CD14-positive monocyte (primary cell): Measurements from ENCODE around the gene TMEM255A. TPM values are rescaled to one million over a fixed set of nuclear protein-coding genes. Genes with fewer than 3 reads are reported as not detected.

Experiments
- DNase-seq, 3 donors: peaks; one replicate each; pipeline ENCODE4 v3.0.0-alpha.2; 2011 to 2022
- H2AFZ ChIP-seq: 2 replicates; pipeline ENCODE4 v1.6.0; 2012; ENCODE audit warnings: mild to moderate bottlenecking, low read depth, low read length, inconsistent platforms; ENCODE audit not compliant: insufficient read depth, poor library complexity, severe bottlenecking
- H3K27ac ChIP-seq, 2 donors: 1 replicate in 1 of 2; 2 replicates in 1 of 2; pipeline ENCODE4 v1.5.1; 2012 to 2013; ENCODE audit warnings: low read length in 2 of 2, control low read depth in 1 of 2, inconsistent platforms in 1 of 2, low read depth in 1 of 2, mild to moderate bottlenecking in 1 of 2
- H3K27me3 ChIP-seq, 2 donors: one replicate each; pipeline versions ENCODE4 v1.6.0 to v1.6.1; 2011 to 2013; ENCODE audit warnings: low read length in 2 of 2; ENCODE audit not compliant: control insufficient read depth in 2 of 2, insufficient read depth in 2 of 2
- H3K36me3 ChIP-seq, 2 donors: replicated peaks in 1 of 2; 1 replicate in 1 of 2; 2 replicates in 1 of 2; pipeline versions ENCODE4 v1.5.1 to v1.6.1; 2012 to 2013; ENCODE audit warnings: low read length in 2 of 2, control low read depth in 1 of 2, inconsistent platforms in 1 of 2, mild to moderate bottlenecking in 1 of 2; ENCODE audit not compliant: insufficient read depth in 2 of 2, control insufficient read depth in 1 of 2
- H3K4me1 ChIP-seq, 2 donors: 1 replicate in 1 of 2; 2 replicates in 1 of 2; pipeline versions ENCODE4 v1.5.1 to v1.6.1; 2012 to 2013; ENCODE audit warnings: low read length in 2 of 2, control low read depth in 1 of 2, inconsistent platforms in 1 of 2, mild to moderate bottlenecking in 1 of 2, moderate library complexity in 1 of 2; ENCODE audit not compliant: insufficient read depth in 2 of 2, control insufficient read depth in 1 of 2
- H3K4me2 ChIP-seq: replicated peaks from 2 replicates; pipeline ENCODE3; 2012; ENCODE audit warnings: low read length, moderate library complexity, mild to moderate bottlenecking; ENCODE audit not compliant: poor library complexity, severe bottlenecking; ENCODE audit errors: extremely low read depth
- H3K4me3 ChIP-seq, 3 experiments: fragments of 200-600 bp in 1 of 3; sonication (generic) in 1 of 3; replicated peaks in 1 of 3; 1 replicate in 2 of 3; 2 replicates in 1 of 3; pipeline ENCODE4 v1.5.1; 2011 to 2013; ENCODE audit warnings: low read length in 3 of 3, mild to moderate bottlenecking in 3 of 3, control low read depth in 2 of 3, low read depth in 2 of 3, inconsistent platforms in 1 of 3, moderate library complexity in 1 of 3
- H3K79me2 ChIP-seq: 2 replicates; pipeline ENCODE4 v1.6.0; 2012; ENCODE audit warnings: mild to moderate bottlenecking, control low read depth, inconsistent platforms, low read length, moderate library complexity; ENCODE audit not compliant: insufficient read depth
- H3K9ac ChIP-seq: 2 replicates; pipeline ENCODE4 v1.6.0; 2017; ENCODE audit warnings: low read length, mild to moderate bottlenecking; ENCODE audit not compliant: insufficient read depth, poor library complexity, severe bottlenecking
- H3K9me3 ChIP-seq, 2 donors: replicated peaks in 1 of 2; 1 replicate in 1 of 2; 2 replicates in 1 of 2; pipeline versions ENCODE4 v1.5.1 to v1.6.1; 2012 to 2013; ENCODE audit warnings: low read length in 2 of 2, control low read depth in 1 of 2; ENCODE audit not compliant: control insufficient read depth in 1 of 2, insufficient read depth in 1 of 2
- H4K20me1 ChIP-seq: 2 replicates; pipeline ENCODE4 v1.6.0; 2012; ENCODE audit warnings: mild to moderate bottlenecking, low read length, control low read depth, moderate library complexity; ENCODE audit not compliant: insufficient read depth
- H3K27ac Mint-ChIP-seq, 7 donors: one replicate each; pipeline ENCODE4 v1.8.0; 2020; ENCODE audit warnings: mild to moderate bottlenecking in 7 of 7, mixed read lengths in 7 of 7, moderate library complexity in 6 of 7, inconsistent platforms in 2 of 7
- H3K27me3 Mint-ChIP-seq, 3 donors: one replicate each; pipeline ENCODE4 v1.8.0; 2021 to 2022; ENCODE audit warnings: low read depth in 3 of 3, mild to moderate bottlenecking in 3 of 3, mixed read lengths in 3 of 3, moderate library complexity in 3 of 3, inconsistent platforms in 1 of 3
- H3K36me3 Mint-ChIP-seq, 2 donors: one replicate each; pipeline ENCODE4 v1.8.0; 2020; ENCODE audit warnings: mixed read lengths in 2 of 2, inconsistent platforms in 1 of 2, mild to moderate bottlenecking in 1 of 2
- H3K4me1 Mint-ChIP-seq: one replicate; pipeline ENCODE4 v1.8.0; 2020; ENCODE audit warnings: mild to moderate bottlenecking, mixed read lengths
- H3K4me3 Mint-ChIP-seq, 2 donors: one replicate each; pipeline ENCODE4 v1.8.0; 2020; ENCODE audit warnings: mild to moderate bottlenecking in 2 of 2, mixed read lengths in 2 of 2, moderate library complexity in 1 of 2
- H3K9me3 Mint-ChIP-seq, 7 donors: one replicate each; pipeline ENCODE4 v1.8.0; 2020 to 2022; ENCODE audit warnings: mixed read lengths in 7 of 7, mild to moderate bottlenecking in 6 of 7, moderate library complexity in 6 of 7, inconsistent platforms in 2 of 7
- CTCF ChIP-seq: fragments of 200-600 bp; IDR thresholded peaks from one replicate; pipeline ENCODE4 v1.8.0; 2022; ENCODE audit warnings: antibody characterized with exemption, mild to moderate bottlenecking
- WGBS: methylation state at CpG from one replicate; pipeline ENCODE4 v1.1.5; 2013; ENCODE audit warnings: missing lambda C conversion rate; ENCODE audit not compliant: insufficient coverage; 5-methylcytosine and 5-hydroxymethylcytosine counted together
- intact Hi-C, 2 donors: fragments of 100-400 bp; cut with micrococcal nuclease; formaldehyde crosslinking; loops; one replicate each; pipeline versions ENCODE4 v1.15.0 to v1.15.1; 2023
- polyA plus RNA-seq, 3 donors: library from polyadenylated mRNA; depleted of rRNA in 1 of 3; unstranded in 2 of 3; stranded (reverse) in 1 of 3; fragments of 300-500 nt in 2 of 3; fragments of >200 nt in 1 of 3; fragmentation: Illumina TruSeq in 2 of 3; gene quantifications; 1 replicate in 2 of 3; 2 replicates in 1 of 3; pipeline ENCODE4 v1.2.3, GENCODE V29; 2012 to 2021

Gene TMEM255A
- polyA plus RNA-seq, 3 donors = 0.10 to 1.2 (median 0.51) TPM

DNA sequence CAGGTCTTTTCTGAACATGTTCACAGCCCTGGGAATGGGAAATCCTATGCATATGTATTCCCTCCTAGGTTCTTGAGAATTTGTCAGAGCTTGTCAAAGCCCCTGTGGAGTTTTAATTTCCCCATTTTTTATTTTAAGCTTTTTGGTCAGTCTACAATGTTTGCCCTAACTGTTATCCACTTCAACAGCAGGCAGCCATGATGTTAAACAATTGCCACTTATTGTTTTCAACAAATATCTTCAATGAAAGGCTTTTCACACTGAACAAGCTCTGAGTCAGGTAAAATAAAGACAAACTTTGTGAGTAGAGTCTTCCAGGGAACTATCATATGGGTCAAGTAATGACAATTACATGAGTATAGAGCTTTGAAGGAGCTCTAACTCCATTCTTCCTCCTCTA lies 25.6 kb upstream of the TMEM255A start:
- TF ChIP-seq CTCF = no peak
- H3K79me2 ChIP-seq = no peaks in the 10 kb centered on the region
- no peaks in the 10 kb centered on the region for H3K36me3 Mint-ChIP-seq

GRCh38 chrX:120335289-120335688 lies 24.0 kb upstream of the TMEM255A start:
- intact Hi-C loops = no loop called here
- H3K4me2 ChIP-seq = no peak overlapping the region
- Mint-ChIP-seq H3K27ac (no peak overlapping the region), H3K4me1 (peaks cover 2% of the 10 kb centered on the region), H3K9me3 (peaks cover 5 to 37% (median 12%) of the 10 kb centered on the region in 7 donors), H3K27me3 (peaks cover 0 to 6% (median 1%) of the 10 kb centered on the region in 3 donors), H3K4me3 (no peak overlapping the region), H3K36me3 (no peaks in the 10 kb centered on the region)
- no peaks in the 10 kb centered on the region for H3K4me1 ChIP-seq
- H2AFZ ChIP-seq = no peak overlapping the region
- TF ChIP-seq CTCF = no peak
- H4K20me1 ChIP-seq = no peaks in the 10 kb centered on the region
- no peaks in the 10 kb centered on the region for H3K36me3 ChIP-seq
- H3K9me3 ChIP-seq = peaks cover 7 to 12% of the 10 kb centered on the region in 2 donors
- no peaks in the 10 kb centered on the region for H3K27me3 ChIP-seq
- H3K4me3 ChIP-seq = no peak overlapping the region
- no CpG with 5 or more reads among the region's 2 CpGs for WGBS
- H3K79me2 ChIP-seq = no peaks in the 10 kb centered on the region
- H3K27ac ChIP-seq = no peak overlapping the region
- no peak overlapping the region for H3K9ac ChIP-seq
- peak in 1 of 3 donors; percentile 11 for DNase-seq

More for the DNA sequence above, 25.6 kb upstream of the TMEM255A start:
- H3K9me3 ChIP-seq = peaks cover 7 to 12% of the 10 kb centered on the region in 2 donors
- no peak overlapping the region for H3K4me3 ChIP-seq
- Mint-ChIP-seq H3K4me1 (peaks cover 2% of the 10 kb centered on the region), H3K9me3 (peaks cover 5 to 37% (median 14%) of the 10 kb centered on the region in 7 donors), H3K4me3 (no peak overlapping the region), H3K27me3 (peaks cover 0 to 6% (median 1%) of the 10 kb centered on the region in 3 donors), H3K27ac (no peak overlapping the region)
- no peak overlapping the region for H3K9ac ChIP-seq
- H4K20me1 ChIP-seq = no peaks in the 10 kb centered on the region
- H3K4me1 ChIP-seq = no peaks in the 10 kb centered on the region
- H3K36me3 ChIP-seq = no peaks in the 10 kb centered on the region
- intact Hi-C loops = no loop called here
- no peak overlapping the region for H3K27ac ChIP-seq
- no peak overlapping the region for H2AFZ ChIP-seq
- no peak overlapping the region for H3K4me2 ChIP-seq
- H3K27me3 ChIP-seq = no peaks in the 10 kb centered on the region
- no peak for DNase-seq
